Mucosa of descending colon (tissue), 3 donors: ENCODE measurements around the gene COL21A1. TPM values are rescaled to one million over a fixed set of nuclear protein-coding genes. Genes with fewer than 3 reads are reported as not detected.

ENCODE experiments used
- ATAC-seq: fragments of 200-7000 bp; cut with Tn5 transposase; one replicate; pipeline ENCODE4 v1.9.1; 2020; ENCODE audit warnings: mild to moderate bottlenecking, moderate library complexity
- DNase-seq, 3 donors: peaks; one replicate each; pipeline ENCODE4 v3.0.0-alpha.2; 2020
- H3K36me3 ChIP-seq: fragments of 200-600 bp; one replicate; pipeline ENCODE4 v1.8.0; 2021; ENCODE audit warnings: low read depth, mild to moderate bottlenecking
- H3K4me1 ChIP-seq: fragments of 200-600 bp; one replicate; pipeline ENCODE4 v1.8.0; 2021; ENCODE audit warnings: low read depth, mild to moderate bottlenecking
- H3K4me3 ChIP-seq: fragments of 200-600 bp; one replicate; pipeline ENCODE4 v1.8.0; 2021; ENCODE audit warnings: mild to moderate bottlenecking
- H3K9me3 ChIP-seq: fragments of 200-600 bp; one replicate; pipeline ENCODE4 v1.8.0; 2021; ENCODE audit warnings: mild to moderate bottlenecking
- intact Hi-C, 2 donors: fragments of 100-400 bp; cut with DNase I in 1 of 2; cut with micrococcal nuclease in 1 of 2; formaldehyde crosslinking; loops; one replicate each; pipeline versions ENCODE4 v1.11.0 to v1.11.1; 2022; cut with DNase I, micrococcal nuclease
- total RNA-seq, 3 donors: library from RNA; stranded (reverse); fragmentation: NEBNext Ultra II Directional in 2 of 3; extraction: Animal tissue kit (Norgen Biotek cat#: 25700) in 2 of 3; gene quantifications; one replicate each; pipeline versions ENCODE4 v1.2.1 to v1.2.4, GENCODE V29; 2021 to 2023
- TF ChIP-seq, protein P1 (sequence below): fragments of 200-600 bp; IDR thresholded peaks from one replicate; pipeline ENCODE4 v1.8.0; 2022; ENCODE audit warnings: antibody characterized with exemption, mild to moderate bottlenecking
- donor health status: DM: no; HTN: no; CAD: no; lungs with moderate emphysema.
- donor health status: DM: no; HTN: no; CAD: no.
- donor health status: DM: no; HTN: yes; CAD: no.

The COL21A1 gene
- total RNA-seq, 3 donors from 2014 or later: 0.35 to 20.5 (median 2.1) TPM

- no peaks in the 10 kb centered on the region for H3K9me3 ChIP-seq
- no peaks in the 10 kb centered on the region for H3K4me1 ChIP-seq
- ATAC-seq (no peak), DNase-seq (no peak)
- no peak overlapping the region for H3K4me3 ChIP-seq
- intact Hi-C loops: no loop called here
- no peaks in the 10 kb centered on the region for H3K36me3 ChIP-seq
- TF ChIP-seq, protein P1, sequence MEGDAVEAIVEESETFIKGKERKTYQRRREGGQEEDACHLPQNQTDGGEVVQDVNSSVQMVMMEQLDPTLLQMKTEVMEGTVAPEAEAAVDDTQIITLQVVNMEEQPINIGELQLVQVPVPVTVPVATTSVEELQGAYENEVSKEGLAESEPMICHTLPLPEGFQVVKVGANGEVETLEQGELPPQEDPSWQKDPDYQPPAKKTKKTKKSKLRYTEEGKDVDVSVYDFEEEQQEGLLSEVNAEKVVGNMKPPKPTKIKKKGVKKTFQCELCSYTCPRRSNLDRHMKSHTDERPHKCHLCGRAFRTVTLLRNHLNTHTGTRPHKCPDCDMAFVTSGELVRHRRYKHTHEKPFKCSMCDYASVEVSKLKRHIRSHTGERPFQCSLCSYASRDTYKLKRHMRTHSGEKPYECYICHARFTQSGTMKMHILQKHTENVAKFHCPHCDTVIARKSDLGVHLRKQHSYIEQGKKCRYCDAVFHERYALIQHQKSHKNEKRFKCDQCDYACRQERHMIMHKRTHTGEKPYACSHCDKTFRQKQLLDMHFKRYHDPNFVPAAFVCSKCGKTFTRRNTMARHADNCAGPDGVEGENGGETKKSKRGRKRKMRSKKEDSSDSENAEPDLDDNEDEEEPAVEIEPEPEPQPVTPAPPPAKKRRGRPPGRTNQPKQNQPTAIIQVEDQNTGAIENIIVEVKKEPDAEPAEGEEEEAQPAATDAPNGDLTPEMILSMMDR: no peak
These were observed 138.2 kb downstream of the COL21A1 start for GRCh38 chr6:56109149-56109548.

GRCh38 chr6:56106231-56106630, 141.1 kb downstream of the COL21A1 start:
- Histone ChIP-seq H3K36me3 (no peaks in the 10 kb centered on the region), H3K9me3 (no peaks in the 10 kb centered on the region), H3K4me1 (no peaks in the 10 kb centered on the region), H3K4me3 (no peak overlapping the region)
- no peak for ATAC-seq
- TF ChIP-seq, protein P1: no peak
- no peak for DNase-seq
- intact Hi-C loops: no loop called here

DNA sequence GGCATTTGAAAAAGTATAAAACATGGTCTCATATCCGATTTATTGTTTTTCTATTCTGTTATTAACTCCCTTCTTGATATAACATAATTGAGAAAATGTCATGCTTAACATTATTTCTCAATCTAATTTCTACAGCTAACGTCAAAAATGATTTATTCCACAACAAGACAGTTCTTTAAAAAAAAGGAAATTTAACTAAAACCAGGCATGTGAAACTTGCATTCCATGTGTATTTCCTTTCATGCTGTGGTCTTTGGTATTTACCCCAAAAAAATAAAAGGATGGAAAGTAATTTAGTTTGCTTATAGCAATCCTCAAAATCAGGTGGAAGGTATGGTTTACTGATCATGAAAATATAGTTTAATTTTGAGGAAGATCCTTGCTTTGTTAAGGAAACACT, 142.8 kb downstream of the COL21A1 start:
- no peaks in the 10 kb centered on the region for H3K4me1 ChIP-seq
- no peak for DNase-seq
- no peak for ATAC-seq
- TF ChIP-seq, protein P1: no peak
- intact Hi-C loops: no loop called here
- no peaks in the 10 kb centered on the region for H3K9me3 ChIP-seq
- no peaks in the 10 kb centered on the region for H3K36me3 ChIP-seq
- H3K4me3 ChIP-seq: no peak overlapping the region

DNA sequence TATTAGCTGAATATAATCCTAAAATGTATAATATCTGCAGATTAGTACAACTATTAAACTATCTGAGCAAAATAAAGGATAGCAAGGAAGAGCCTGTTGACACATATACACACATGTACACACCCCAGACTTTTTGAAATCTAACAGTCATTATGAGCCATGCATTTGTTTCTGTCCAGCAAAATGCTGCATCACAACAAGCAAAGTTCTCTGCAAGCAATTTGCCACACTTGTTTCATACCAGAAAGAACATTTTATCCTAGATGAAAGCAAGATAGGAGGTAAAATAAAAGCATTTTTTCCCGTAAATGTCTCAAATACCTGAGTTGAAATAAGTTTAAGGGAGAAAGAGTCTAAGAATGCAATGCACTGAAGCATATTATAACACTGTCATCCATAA, 145.2 kb downstream of the COL21A1 start:
- Histone ChIP-seq H3K4me1 (no peaks in the 10 kb centered on the region), H3K36me3 (no peaks in the 10 kb centered on the region), H3K4me3 (no peak overlapping the region), H3K9me3 (no peaks in the 10 kb centered on the region)
- no peak for DNase-seq
- ATAC-seq: no peak
- TF ChIP-seq, protein P1: no peak
- intact Hi-C loops: no loop called here

DNA sequence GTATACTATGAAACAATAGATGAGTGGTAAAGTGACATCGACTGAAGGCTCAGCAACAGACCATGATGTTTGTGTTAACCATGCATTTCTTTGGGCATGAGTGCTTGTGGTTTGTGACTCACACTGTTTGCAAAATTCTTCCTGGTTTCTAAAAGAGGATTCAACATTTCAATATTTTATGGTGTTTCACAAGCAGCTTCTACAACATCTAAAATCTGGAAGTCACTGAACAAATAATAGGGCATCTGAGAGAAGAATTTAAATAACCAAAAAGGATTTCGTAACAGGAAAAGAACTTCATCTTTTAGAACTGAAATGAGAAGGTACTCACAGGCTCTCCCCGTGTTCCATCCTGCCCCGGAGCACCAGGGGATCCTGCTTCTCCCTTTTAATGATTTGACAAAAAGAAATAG, 146.2 kb downstream of the COL21A1 start:
- no peak for DNase-seq
- Histone ChIP-seq H3K36me3 (no peaks in the 10 kb centered on the region), H3K4me3 (no peak overlapping the region), H3K4me1 (no peaks in the 10 kb centered on the region), H3K9me3 (no peaks in the 10 kb centered on the region)
- ATAC-seq: peak; percentile 17
- TF ChIP-seq, protein P1: no peak
- intact Hi-C loops: no loop called here
